Measurements from ENCODE around the gene MATN3.

DNA sequence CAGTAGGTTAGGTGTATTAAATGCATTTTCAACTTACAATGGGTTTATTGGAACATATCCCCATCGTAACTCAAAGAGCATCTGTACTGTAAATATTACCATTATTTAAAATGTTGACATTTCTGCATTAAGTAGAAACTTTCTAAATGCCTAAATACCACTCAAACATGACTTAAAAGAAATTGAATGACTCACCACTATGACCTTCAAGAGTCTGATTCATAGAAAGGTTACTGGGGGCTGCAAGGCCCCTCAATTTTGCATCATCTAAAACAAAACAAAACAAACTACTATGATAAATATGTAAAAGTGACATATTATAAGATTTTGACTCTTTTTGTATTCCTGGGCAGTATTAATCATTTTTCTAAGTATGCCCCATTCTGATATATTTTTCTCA lies 30.2 kb downstream of the MATN3 start:
- TF ChIP-seq, protein P1, sequence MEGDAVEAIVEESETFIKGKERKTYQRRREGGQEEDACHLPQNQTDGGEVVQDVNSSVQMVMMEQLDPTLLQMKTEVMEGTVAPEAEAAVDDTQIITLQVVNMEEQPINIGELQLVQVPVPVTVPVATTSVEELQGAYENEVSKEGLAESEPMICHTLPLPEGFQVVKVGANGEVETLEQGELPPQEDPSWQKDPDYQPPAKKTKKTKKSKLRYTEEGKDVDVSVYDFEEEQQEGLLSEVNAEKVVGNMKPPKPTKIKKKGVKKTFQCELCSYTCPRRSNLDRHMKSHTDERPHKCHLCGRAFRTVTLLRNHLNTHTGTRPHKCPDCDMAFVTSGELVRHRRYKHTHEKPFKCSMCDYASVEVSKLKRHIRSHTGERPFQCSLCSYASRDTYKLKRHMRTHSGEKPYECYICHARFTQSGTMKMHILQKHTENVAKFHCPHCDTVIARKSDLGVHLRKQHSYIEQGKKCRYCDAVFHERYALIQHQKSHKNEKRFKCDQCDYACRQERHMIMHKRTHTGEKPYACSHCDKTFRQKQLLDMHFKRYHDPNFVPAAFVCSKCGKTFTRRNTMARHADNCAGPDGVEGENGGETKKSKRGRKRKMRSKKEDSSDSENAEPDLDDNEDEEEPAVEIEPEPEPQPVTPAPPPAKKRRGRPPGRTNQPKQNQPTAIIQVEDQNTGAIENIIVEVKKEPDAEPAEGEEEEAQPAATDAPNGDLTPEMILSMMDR (IDR thresholded peaks at IDR 0.05; ENCODE audit: poor library complexity), result no peak
- TF ChIP-seq EZH2 (IDR thresholded peaks at IDR 0.05; ENCODE audit: borderline replicate concordance), result no peak

Measured in hepatocyte (in vitro differentiated cells).